ENCODE measurements around the gene MAN1C1. TPM values are rescaled to one million over a fixed set of nuclear protein-coding genes. Genes with fewer than 3 reads are reported as not detected.
A peak's percentile ranks its signal among the peaks of the same experiment; 100 is the strongest.

The MAN1C1 gene
- total and polyA plus RNA-seq, 4 donors: 4.6 to 14.7 (median 13.1) TPM

DNA sequence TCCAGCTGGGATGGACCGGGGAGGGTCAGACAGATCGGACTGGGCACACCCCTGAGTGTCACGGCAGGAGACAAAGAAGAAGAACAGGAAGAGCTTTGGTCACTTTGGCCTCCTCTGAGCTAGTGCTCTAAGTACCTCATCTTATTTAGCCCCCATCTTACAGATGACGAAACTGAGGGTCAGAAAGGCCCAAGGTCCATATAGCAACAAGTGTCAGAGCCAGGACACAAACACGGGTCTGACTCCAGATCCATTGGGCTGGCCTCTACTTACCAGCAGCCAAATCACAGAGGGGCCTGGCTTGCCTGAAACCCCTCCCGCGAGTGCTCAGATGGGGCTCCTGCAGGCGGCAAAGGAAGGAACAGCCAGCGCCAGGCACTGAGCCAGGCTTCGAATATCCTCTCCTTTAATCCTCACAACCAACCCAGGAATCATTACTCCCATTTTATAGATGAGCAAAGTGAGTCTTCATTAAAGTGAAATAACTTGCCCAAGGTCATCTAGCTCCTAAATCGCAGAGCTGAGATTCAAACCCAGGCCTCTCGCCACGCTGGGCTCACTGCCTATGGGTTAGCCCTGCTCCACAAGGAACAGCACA is 157.7 kb downstream of the MAN1C1 start:
- DNase-seq: no peak
- Histone ChIP-seq H3K4me1 (ENCODE audit: control insufficient read depth in 5 of 5, insufficient read depth in 5 of 5, low read length in 5 of 5) (peaks cover 2 to 24% (median 8%) of the 10 kb centered on the region in 5 donors), H3K4me3 (no peak overlapping the region), H3K36me3 (ENCODE audit: control insufficient read depth in 4 of 4, insufficient read depth in 4 of 4, low read length in 4 of 4) (peaks cover 0 to 7% (median 6%) of the 10 kb centered on the region in 4 donors), H3K9ac (ENCODE audit: insufficient read depth in 1 of 2, low read length in 2 of 2) (no peak overlapping the region), H3K27ac (ENCODE audit: low read depth in 1 of 2, low read length in 1 of 2) (no peak overlapping the region), H3K9me3 (ENCODE audit: control insufficient read depth in 4 of 4, insufficient read depth in 3 of 4, low read length in 3 of 4) (no peaks in the 10 kb centered on the region), H3K27me3 (ENCODE audit: control insufficient read depth in 3 of 3, insufficient read depth in 3 of 3, low read length in 2 of 3) (no peaks in the 10 kb centered on the region)
- ATAC-seq (ENCODE audit: insufficient read depth, low FRiP score): no peak
- 73 to 74% methylated on average over 13 of the region's 13 CpGs for WGBS, 2 donors
- TF ChIP-seq, protein P1, sequence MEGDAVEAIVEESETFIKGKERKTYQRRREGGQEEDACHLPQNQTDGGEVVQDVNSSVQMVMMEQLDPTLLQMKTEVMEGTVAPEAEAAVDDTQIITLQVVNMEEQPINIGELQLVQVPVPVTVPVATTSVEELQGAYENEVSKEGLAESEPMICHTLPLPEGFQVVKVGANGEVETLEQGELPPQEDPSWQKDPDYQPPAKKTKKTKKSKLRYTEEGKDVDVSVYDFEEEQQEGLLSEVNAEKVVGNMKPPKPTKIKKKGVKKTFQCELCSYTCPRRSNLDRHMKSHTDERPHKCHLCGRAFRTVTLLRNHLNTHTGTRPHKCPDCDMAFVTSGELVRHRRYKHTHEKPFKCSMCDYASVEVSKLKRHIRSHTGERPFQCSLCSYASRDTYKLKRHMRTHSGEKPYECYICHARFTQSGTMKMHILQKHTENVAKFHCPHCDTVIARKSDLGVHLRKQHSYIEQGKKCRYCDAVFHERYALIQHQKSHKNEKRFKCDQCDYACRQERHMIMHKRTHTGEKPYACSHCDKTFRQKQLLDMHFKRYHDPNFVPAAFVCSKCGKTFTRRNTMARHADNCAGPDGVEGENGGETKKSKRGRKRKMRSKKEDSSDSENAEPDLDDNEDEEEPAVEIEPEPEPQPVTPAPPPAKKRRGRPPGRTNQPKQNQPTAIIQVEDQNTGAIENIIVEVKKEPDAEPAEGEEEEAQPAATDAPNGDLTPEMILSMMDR (IDR thresholded peaks at IDR 0.05; ENCODE audit: control extremely low read depth, extremely low read depth): no peak

DNA sequence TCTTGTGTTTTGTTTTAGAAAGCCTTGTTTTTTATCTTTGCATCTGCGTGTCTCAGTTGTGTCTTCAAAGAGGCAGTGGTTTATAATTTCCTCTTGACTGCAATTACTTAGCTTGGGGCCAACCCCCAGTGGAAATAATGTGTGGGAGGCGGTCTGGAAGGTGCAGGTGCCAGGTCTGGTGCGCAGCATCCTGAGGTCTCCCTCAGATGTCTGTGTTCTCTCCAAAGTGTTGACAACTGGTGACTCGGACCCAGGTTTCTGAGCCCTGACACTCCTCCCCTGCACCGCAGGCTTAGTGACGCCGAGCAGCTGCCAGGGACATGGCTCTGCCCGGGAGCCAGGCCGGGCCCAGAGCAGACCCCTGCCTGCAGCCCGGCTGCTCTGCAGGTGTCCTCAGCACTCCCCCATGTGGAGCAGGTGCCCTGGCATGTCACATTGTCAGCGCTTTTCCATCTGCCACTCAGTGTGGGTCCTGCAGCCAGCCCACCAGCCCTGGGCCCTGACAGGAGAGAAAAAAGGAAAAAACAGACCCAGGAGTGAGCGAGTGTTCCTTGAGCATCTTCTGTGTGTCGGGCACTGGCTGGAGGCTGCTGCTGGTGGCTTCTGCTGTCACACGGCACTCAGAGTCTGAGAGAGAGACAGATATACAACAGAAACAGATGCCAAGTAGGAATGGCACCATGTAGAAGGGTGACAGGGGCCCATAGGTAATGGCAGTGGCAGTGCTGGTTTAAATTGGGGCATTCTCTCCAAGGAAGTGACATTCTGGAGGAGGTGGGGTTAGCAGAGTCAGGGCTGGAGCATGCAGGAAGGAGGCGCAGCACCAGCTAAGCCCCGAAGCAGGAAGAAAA is 158.6 kb downstream of the MAN1C1 start:
- TF ChIP-seq, protein P1 (IDR thresholded peaks at IDR 0.05; ENCODE audit: control extremely low read depth, extremely low read depth): no peak
- H3K9me3 ChIP-seq (ENCODE audit: control insufficient read depth in 4 of 4, insufficient read depth in 3 of 4, low read length in 3 of 4): no peaks in the 10 kb centered on the region
- ATAC-seq (ENCODE audit: insufficient read depth, low FRiP score) (no peak), DNase-seq (no peak)
- H3K27ac ChIP-seq (ENCODE audit: low read depth in 1 of 2, low read length in 1 of 2): peak overlapping the region in 1 of 2 donors; percentile 26
- H3K27me3 ChIP-seq (ENCODE audit: control insufficient read depth in 3 of 3, insufficient read depth in 3 of 3, low read length in 2 of 3): no peaks in the 10 kb centered on the region
- 48 to 69% methylated on average over 16 of the region's 16 CpGs for WGBS, 2 donors
- H3K9ac ChIP-seq (ENCODE audit: insufficient read depth in 1 of 2, low read length in 2 of 2): no peak overlapping the region
- H3K4me1 ChIP-seq (ENCODE audit: control insufficient read depth in 5 of 5, insufficient read depth in 5 of 5, low read length in 5 of 5): peaks cover 1 to 23% (median 6%) of the 10 kb centered on the region in 5 donors
- no peak overlapping the region for H3K4me3 ChIP-seq
- peaks cover 0 to 7% (median 6%) of the 10 kb centered on the region in 4 donors for H3K36me3 ChIP-seq (ENCODE audit: control insufficient read depth in 4 of 4, insufficient read depth in 4 of 4, low read length in 4 of 4)

DNA sequence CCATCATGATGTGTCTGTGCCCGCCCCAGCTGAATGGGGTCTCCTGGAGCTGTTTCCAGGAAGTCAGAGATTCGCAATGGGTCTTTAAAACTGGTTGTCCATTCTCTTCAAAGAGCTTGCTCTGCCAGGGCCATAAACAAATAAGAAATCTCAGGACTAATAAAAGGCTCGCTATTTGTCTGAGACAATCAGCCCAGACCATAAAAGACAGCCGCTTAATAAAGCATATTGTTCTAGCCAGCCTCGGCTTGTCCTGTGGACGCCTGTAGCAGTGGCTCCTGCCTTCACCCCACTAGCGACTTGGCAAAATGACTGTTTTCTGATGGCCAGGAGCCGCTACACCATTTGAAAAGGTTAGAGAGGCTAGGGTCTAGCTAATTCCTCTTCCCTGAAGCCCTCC is 162.8 kb downstream of the MAN1C1 start:
- Histone ChIP-seq H3K4me1 (ENCODE audit: control insufficient read depth in 5 of 5, insufficient read depth in 5 of 5, low read length in 5 of 5) (peaks cover 0 to 3% (median 0%) of the 10 kb centered on the region in 5 donors), H3K27ac (ENCODE audit: low read depth in 1 of 2, low read length in 1 of 2) (no peak overlapping the region), H3K9ac (ENCODE audit: insufficient read depth in 1 of 2, low read length in 2 of 2) (no peak overlapping the region), H3K4me3 (no peak overlapping the region), H3K36me3 (ENCODE audit: control insufficient read depth in 4 of 4, insufficient read depth in 4 of 4, low read length in 4 of 4) (peaks cover 0 to 5% (median 1%) of the 10 kb centered on the region in 4 donors), H3K27me3 (ENCODE audit: control insufficient read depth in 3 of 3, insufficient read depth in 3 of 3, low read length in 2 of 3) (no peaks in the 10 kb centered on the region), H3K9me3 (ENCODE audit: control insufficient read depth in 4 of 4, insufficient read depth in 3 of 4, low read length in 3 of 4) (no peaks in the 10 kb centered on the region)
- TF ChIP-seq, protein P1 (IDR thresholded peaks at IDR 0.05; ENCODE audit: control extremely low read depth, extremely low read depth): no peak
- ATAC-seq (ENCODE audit: insufficient read depth, low FRiP score) (no peak), DNase-seq (no peak)
- 88 to 95% methylated on average over 8 of the region's 8 CpGs for WGBS, 2 donors
